Measurements from ENCODE around the gene TBXA2R.
"Not testable (repeated sequence)": the region's sequence is repeated elsewhere in the genome, so short reads cannot be mapped to it uniquely, and the experiment has no call there.

TBXA2R gene

GRCh38 chr19:3639479-3639878 lies 32.8 kb upstream of the TBXA2R start:
- DNase-seq (ENCODE audit: low read depth) = no peak

- no peak for DNase-seq (ENCODE audit: low read depth)
Measured at GRCh38 chr19:3638208-3639193, 31.8 kb upstream of the TBXA2R start.

GRCh38 chr19:3637621-3638020 lies 30.9 kb upstream of the TBXA2R start:
- DNase-seq (ENCODE audit: low read depth) = no peak

GRCh38 chr19:3636962-3637361 lies 30.3 kb upstream of the TBXA2R start:
- DNase-seq (ENCODE audit: low read depth) = no peak

GRCh38 chr19:3636506-3636905 lies 29.8 kb upstream of the TBXA2R start:
- no peak for DNase-seq (ENCODE audit: low read depth)

- no peak for DNase-seq (ENCODE audit: low read depth)
Measured at GRCh38 chr19:3634496-3635045, 27.9 kb upstream of the TBXA2R start.

GRCh38 chr19:3633559-3633988 lies 26.9 kb upstream of the TBXA2R start:
- DNase-seq (ENCODE audit: low read depth) = no peak

GRCh38 chr19:3632739-3633558 lies 26.3 kb upstream of the TBXA2R start:
- no peak for DNase-seq (ENCODE audit: low read depth)

- no peak for DNase-seq (ENCODE audit: low read depth)
Measured at GRCh38 chr19:3632098-3632497, 25.4 kb upstream of the TBXA2R start.

GRCh38 chr19:3631053-3631861 lies 24.6 kb upstream of the TBXA2R start:
- no peak for DNase-seq (ENCODE audit: low read depth)

- DNase-seq (ENCODE audit: low read depth) = not testable (repeated sequence)
Measured at GRCh38 chr19:3628766-3629165, 22.1 kb upstream of the TBXA2R start.

GRCh38 chr19:3627351-3627723 lies 20.7 kb upstream of the TBXA2R start:
- DNase-seq (ENCODE audit: low read depth) = no peak

GRCh38 chr19:3626473-3627350 lies 20.0 kb upstream of the TBXA2R start, which contains the start of gene CACTIN:
Gene CACTIN (minus strand): TSS chr19:3626790. CDS start chr19:3626762, 28 bp downstream.
- peak; percentile 94 for DNase-seq (ENCODE audit: low read depth)

GRCh38 chr19:3625996-3626472 lies 19.4 kb upstream of the TBXA2R start:
- no peak for DNase-seq (ENCODE audit: low read depth)

GRCh38 chr19:3623716-3624115 lies 17.0 kb upstream of the TBXA2R start:
- no peak for DNase-seq (ENCODE audit: low read depth)

GRCh38 chr19:3622224-3622623 lies 15.5 kb upstream of the TBXA2R start:
- DNase-seq (ENCODE audit: low read depth) = no peak

GRCh38 chr19:3621689-3622088 lies 15.0 kb upstream of the TBXA2R start:
- DNase-seq (ENCODE audit: low read depth) = no peak

- no peak for DNase-seq (ENCODE audit: low read depth)
Measured at GRCh38 chr19:3620817-3621547, 14.3 kb upstream of the TBXA2R start.

GRCh38 chr19:3620145-3620816 lies 13.6 kb upstream of the TBXA2R start:
- DNase-seq (ENCODE audit: low read depth) = no peak

All from stimulated activated CD8-positive, alpha-beta memory T cell treated with anti-CD3 and anti-CD28 coated beads, Interleukin-15, amount 100 ng/mL, for 24 hours (primary cell).